ENCODE data around the gene ARSH. TPM values are rescaled to one million over a fixed set of nuclear protein-coding genes. Genes with fewer than 3 reads are reported as not detected.
A peak's percentile ranks its signal among the peaks of the same experiment; 100 is the strongest.
"Not testable (repeated sequence)": the region's sequence is repeated elsewhere in the genome, so short reads cannot be mapped to it uniquely, and the experiment has no call there.

Gene ARSH
- total and polyA plus RNA-seq, 2 experiments from 2014 or later = not detected

GRCh38 chrX:3044196-3044595 lies 37.9 kb downstream of the ARSH start:
- no peak for DNase-seq (ENCODE audit: low read depth in 1 of 2, low spot score in 1 of 2)
- no peak for TF ChIP-seq CTCF (IDR thresholded peaks at IDR 0.05; ENCODE audit: low read depth, low read length)
- no peaks in the 10 kb centered on the region for H3K4me1 ChIP-seq (ENCODE audit: low read depth)

DNA sequence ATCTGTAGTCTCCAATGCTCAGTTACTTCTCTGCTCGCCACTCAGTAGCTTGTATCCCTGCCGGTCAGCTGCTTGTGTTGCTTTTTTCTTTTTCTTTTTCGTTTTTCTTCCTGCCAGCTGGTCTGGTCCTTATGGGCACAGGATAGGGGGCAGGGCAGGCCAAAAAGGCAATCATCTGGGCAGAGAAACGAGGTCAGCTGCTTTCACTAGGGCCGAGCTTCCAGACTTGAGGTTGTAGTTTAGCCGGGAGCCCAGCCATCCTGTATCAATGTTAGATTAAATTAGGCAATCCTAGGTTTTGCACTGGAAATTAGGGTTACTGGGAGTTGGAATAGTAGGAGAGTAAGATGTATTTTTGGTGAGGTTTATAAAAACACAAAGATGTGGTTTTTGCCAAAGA lies 38.3 kb downstream of the ARSH start:
- Histone ChIP-seq H3K36me3 (no peaks in the 10 kb centered on the region), H3K27me3 (no peaks in the 10 kb centered on the region), H3K27ac (no peak overlapping the region), H3K4me1 (ENCODE audit: low read depth) (no peaks in the 10 kb centered on the region), H3K4me3 (no peak overlapping the region), H3K9me3 (ENCODE audit: low read depth) (no peaks in the 10 kb centered on the region)
- DNase-seq (ENCODE audit: low read depth in 1 of 2, low spot score in 1 of 2) = no peak
- no peak for TF ChIP-seq CTCF (IDR thresholded peaks at IDR 0.05; ENCODE audit: low read depth, low read length)

More at GRCh38 chrX:3044196-3044595, 37.9 kb downstream of the ARSH start:
- no peak overlapping the region for H3K27ac ChIP-seq
- H3K4me3 ChIP-seq = no peak overlapping the region
- H3K9me3 ChIP-seq (ENCODE audit: low read depth) = no peaks in the 10 kb centered on the region
- H3K36me3 ChIP-seq = no peaks in the 10 kb centered on the region
- no peaks in the 10 kb centered on the region for H3K27me3 ChIP-seq

GRCh38 chrX:3046253-3047240 lies 40.2 kb downstream of the ARSH start:
- H3K9me3 ChIP-seq (ENCODE audit: low read depth) = no peaks in the 10 kb centered on the region
- H3K4me1 ChIP-seq (ENCODE audit: low read depth) = no peaks in the 10 kb centered on the region
- no peak overlapping the region for H3K27ac ChIP-seq
- no peak overlapping the region for H3K4me3 ChIP-seq
- DNase-seq (ENCODE audit: low read depth in 1 of 2, low spot score in 1 of 2) = peak in 1 of 2 donors; percentile 16
- no peak for TF ChIP-seq CTCF (IDR thresholded peaks at IDR 0.05; ENCODE audit: low read depth, low read length)
- H3K27me3 ChIP-seq = no peaks in the 10 kb centered on the region
- no peaks in the 10 kb centered on the region for H3K36me3 ChIP-seq

DNA sequence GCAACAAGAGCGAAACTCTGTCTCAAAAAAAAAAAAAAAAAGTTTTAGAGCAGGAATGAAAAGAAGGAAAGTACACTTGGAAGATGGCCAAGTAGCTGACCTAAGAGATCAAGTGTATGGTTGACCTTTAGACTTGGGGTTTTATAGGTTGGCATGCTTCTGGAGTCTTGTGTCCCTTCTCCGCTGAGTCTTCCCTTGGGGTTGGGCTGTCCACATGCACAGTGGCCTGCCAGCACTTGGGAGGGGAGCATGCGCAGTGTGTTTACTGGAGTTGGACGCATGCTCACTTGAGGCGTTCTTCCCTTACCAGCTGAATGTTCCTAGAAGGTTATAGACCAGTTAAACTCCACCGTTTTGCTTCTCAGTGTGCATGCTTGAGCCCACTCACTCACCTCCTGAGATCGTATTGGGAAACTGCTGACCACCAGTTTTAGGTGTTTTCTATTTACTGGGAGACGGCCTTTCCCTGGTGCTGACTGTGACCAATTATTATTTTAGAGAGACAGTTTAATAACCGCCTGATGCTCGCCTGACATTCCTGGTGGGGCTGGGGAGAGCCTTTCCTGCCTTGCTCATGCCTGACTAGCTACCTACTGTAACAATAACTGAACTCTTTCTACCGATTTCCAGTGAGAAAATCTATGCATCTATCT lies 44.3 kb downstream of the ARSH start:
- not testable (repeated sequence) for H3K9me3 ChIP-seq (ENCODE audit: low read depth); H3K4me3 ChIP-seq; H3K27me3 ChIP-seq; H3K36me3 ChIP-seq; H3K27ac ChIP-seq; H3K4me1 ChIP-seq (ENCODE audit: low read depth); DNase-seq (ENCODE audit: low read depth in 1 of 2, low spot score in 1 of 2)

DNA sequence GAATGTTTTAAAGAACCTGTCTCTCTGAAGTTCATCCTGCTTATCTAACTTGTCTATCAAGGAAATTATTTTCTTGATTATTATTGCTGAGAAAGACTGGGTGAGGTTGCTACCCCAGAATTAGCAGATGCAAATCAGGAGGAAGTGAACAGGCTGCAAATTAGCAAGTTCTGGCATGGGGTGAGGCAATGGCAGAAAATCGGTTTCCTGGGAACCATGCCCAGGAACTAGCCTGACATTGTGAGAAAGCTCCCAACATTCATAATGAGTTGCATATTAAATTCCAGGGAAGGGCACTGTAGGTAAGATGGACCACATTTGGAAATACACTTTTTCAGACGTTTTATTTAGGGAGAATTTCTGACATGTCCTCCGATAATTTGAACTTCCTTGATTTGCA lies 46.5 kb downstream of the ARSH start:
- no peaks in the 10 kb centered on the region for H3K9me3 ChIP-seq (ENCODE audit: low read depth)
- no peak overlapping the region for H3K4me3 ChIP-seq
- no peak overlapping the region for H3K27ac ChIP-seq
- no peaks in the 10 kb centered on the region for H3K27me3 ChIP-seq
- no peaks in the 10 kb centered on the region for H3K4me1 ChIP-seq (ENCODE audit: low read depth)
- H3K36me3 ChIP-seq = no peaks in the 10 kb centered on the region
- no peak for TF ChIP-seq CTCF (IDR thresholded peaks at IDR 0.05; ENCODE audit: low read depth, low read length)
- no peak for DNase-seq (ENCODE audit: low read depth in 1 of 2, low spot score in 1 of 2)

- no peaks in the 10 kb centered on the region for H3K27me3 ChIP-seq
- peak in 1 of 2 donors; percentile 32 for DNase-seq (ENCODE audit: low read depth in 1 of 2, low spot score in 1 of 2)
- no peaks in the 10 kb centered on the region for H3K9me3 ChIP-seq (ENCODE audit: low read depth)
- H3K4me3 ChIP-seq = no peak overlapping the region
- no peak for TF ChIP-seq CTCF (IDR thresholded peaks at IDR 0.05; ENCODE audit: low read depth, low read length)
- no peak overlapping the region for H3K27ac ChIP-seq
- H3K36me3 ChIP-seq = no peaks in the 10 kb centered on the region
- no peaks in the 10 kb centered on the region for H3K4me1 ChIP-seq (ENCODE audit: low read depth)
Measured at GRCh38 chrX:3066555-3066954, 60.2 kb downstream of the ARSH start.
